Esophagus muscularis mucosa (tissue), 4 donors: Measurements from ENCODE around the gene HIVEP1. TPM values are rescaled to one million over a fixed set of nuclear protein-coding genes. Genes with fewer than 3 reads are reported as not detected.
A peak's percentile ranks its signal among the peaks of the same experiment; 100 is the strongest.

ENCODE experiments used
- DNase-seq: peaks from one replicate; pipeline ENCODE4 v3.0.0-alpha.2; 2017; ENCODE audit errors: extremely low spot score
- H3K27ac ChIP-seq, 4 donors: fragments of 200-600 bp; sonication (generic); replicated peaks in 1 of 4; 1 replicate in 3 of 4; 2 replicates in 1 of 4; pipeline ENCODE4 v1.5.1; 2016 to 2019; ENCODE audit warnings: mild to moderate bottlenecking in 1 of 4
- H3K27me3 ChIP-seq, 4 donors: fragments of 200-600 bp; sonication (generic); one replicate each; pipeline versions ENCODE4 v1.5.1 to v1.6.0; 2016 to 2019
- H3K36me3 ChIP-seq, 4 donors: fragments of 200-600 bp; sonication (generic); one replicate each; pipeline ENCODE4 v1.5.1; 2016 to 2019
- H3K4me1 ChIP-seq, 4 donors: fragments of 200-600 bp; sonication (generic); one replicate each; pipeline ENCODE4 v1.5.1; 2016 to 2019
- H3K4me3 ChIP-seq, 4 donors: fragments of 200-600 bp; sonication (generic); 1 replicate in 2 of 4; 2 replicates in 2 of 4; pipeline ENCODE4 v1.5.1; 2016 to 2019; ENCODE audit warnings: mild to moderate bottlenecking in 4 of 4, moderate library complexity in 1 of 4
- H3K9me3 ChIP-seq, 4 donors: fragments of 200-600 bp; sonication (generic); 1 replicate in 3 of 4; 2 replicates in 1 of 4; pipeline ENCODE4 v1.5.1; 2016 to 2019
- EP300 ChIP-seq: sonication (generic); formaldehyde crosslinking; IDR thresholded peaks from one replicate; pipeline ENCODE4 v1.6.1; 2017; ENCODE audit warnings: antibody characterized with exemption
- POLR2A ChIP-seq: fragments of 450-650 bp; IDR thresholded peaks from one replicate; pipeline ENCODE4 v1.6.1; 2017; ENCODE audit warnings: antibody characterized with exemption, moderate library complexity, mild to moderate bottlenecking, low read depth
- POLR2AphosphoS5 ChIP-seq, 2 donors: sonication (generic); formaldehyde crosslinking; IDR thresholded peaks; one replicate each; pipeline ENCODE4 v1.6.1; 2017; ENCODE audit warnings: antibody characterized with exemption in 2 of 2
- WGBS: methylation state at CpG from one replicate; pipeline ENCODE4 v1.1.5; 2018; 5-methylcytosine and 5-hydroxymethylcytosine counted together
- intact Hi-C: fragments of 100-400 bp; cut with DNase I; formaldehyde crosslinking; loops from one replicate; pipeline ENCODE4 v1.15.1; 2023
- total RNA-seq, 4 donors: library from RNA; depleted of rRNA; stranded (reverse); fragments of >200 nt; gene quantifications; one replicate each; pipeline versions ENCODE4 v1.1.0 to v1.2.1, GENCODE V29; 2016
- TF ChIP-seq, protein P1 (sequence below), 3 experiments: fragments of 200-600 bp in 2 of 3; fragments of 450-650 bp in 1 of 3; sonication (generic) in 2 of 3; IDR thresholded peaks; one replicate each; pipeline ENCODE4 v1.5.1; 2017 to 2019; ENCODE audit warnings: antibody characterized with exemption in 3 of 3, mild to moderate bottlenecking in 2 of 3, moderate library complexity in 1 of 3

The HIVEP1 gene
- total RNA-seq, 4 donors from 2014 or later = 16.2 to 28.3 (median 25.1) TPM

DNA sequence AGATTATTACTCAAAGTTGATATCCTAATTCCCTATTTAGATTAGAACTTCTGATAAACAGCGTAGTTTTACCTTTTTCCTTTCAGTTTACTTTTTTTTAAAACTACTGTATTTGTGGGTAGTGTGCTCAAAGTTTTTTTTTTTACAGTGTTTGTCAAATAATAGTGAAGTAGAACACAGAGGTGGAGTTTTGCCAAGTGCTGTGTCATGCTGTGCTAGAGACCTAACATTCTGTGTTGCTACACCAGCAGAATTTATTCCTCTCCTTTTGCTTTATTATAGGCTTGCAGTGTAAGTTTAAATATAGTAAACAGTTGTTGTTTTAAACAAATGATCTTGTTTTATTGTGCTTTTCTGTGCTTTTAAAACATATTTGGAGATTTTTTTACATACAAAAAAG lies 125.4 kb downstream of the HIVEP1 start:
- Histone ChIP-seq H3K9me3 (no peaks in the 10 kb centered on the region), H3K27me3 (no peaks in the 10 kb centered on the region), H3K4me3 (no peak overlapping the region), H3K4me1 (peaks cover 0 to 11% (median 9%) of the 10 kb centered on the region in 4 donors), H3K27ac (no peak overlapping the region), H3K36me3 (peaks cover 0 to 32% (median 23%) of the 10 kb centered on the region in 4 donors)
- DNase-seq = no peak
- no peak for TF ChIP-seq POLR2AphosphoS5 (IDR thresholded peaks at IDR 0.05)
- TF ChIP-seq, protein P1, sequence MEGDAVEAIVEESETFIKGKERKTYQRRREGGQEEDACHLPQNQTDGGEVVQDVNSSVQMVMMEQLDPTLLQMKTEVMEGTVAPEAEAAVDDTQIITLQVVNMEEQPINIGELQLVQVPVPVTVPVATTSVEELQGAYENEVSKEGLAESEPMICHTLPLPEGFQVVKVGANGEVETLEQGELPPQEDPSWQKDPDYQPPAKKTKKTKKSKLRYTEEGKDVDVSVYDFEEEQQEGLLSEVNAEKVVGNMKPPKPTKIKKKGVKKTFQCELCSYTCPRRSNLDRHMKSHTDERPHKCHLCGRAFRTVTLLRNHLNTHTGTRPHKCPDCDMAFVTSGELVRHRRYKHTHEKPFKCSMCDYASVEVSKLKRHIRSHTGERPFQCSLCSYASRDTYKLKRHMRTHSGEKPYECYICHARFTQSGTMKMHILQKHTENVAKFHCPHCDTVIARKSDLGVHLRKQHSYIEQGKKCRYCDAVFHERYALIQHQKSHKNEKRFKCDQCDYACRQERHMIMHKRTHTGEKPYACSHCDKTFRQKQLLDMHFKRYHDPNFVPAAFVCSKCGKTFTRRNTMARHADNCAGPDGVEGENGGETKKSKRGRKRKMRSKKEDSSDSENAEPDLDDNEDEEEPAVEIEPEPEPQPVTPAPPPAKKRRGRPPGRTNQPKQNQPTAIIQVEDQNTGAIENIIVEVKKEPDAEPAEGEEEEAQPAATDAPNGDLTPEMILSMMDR (IDR thresholded peaks at IDR 0.05) = no peak
- TF ChIP-seq POLR2A = no peak
- no peak for TF ChIP-seq EP300
- WGBS = 88% methylated on average over 1 of the region's 1 CpG
- intact Hi-C loops = no loop called here

DNA sequence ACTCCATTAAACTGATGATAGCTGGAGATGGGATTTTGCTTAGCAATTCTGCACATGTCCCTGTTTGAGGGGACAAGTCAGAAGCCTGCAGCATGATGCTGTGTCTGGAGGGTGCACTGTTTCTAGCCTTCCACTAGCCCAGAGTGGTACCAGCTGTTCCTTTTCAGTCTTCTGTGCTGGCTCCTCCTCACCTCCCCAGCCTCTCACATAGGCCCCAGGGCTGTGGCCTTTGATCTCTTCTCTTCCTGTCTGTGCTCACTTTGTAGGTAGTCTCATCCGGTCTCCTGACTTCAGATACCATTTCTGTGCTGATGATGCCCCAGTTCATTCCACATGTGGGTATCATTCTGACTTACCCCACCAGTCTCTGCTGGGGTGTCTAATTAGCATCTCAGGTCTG lies 126.3 kb downstream of the HIVEP1 start:
- Histone ChIP-seq H3K36me3 (peaks cover 0 to 32% (median 23%) of the 10 kb centered on the region in 4 donors), H3K27me3 (no peaks in the 10 kb centered on the region), H3K9me3 (no peaks in the 10 kb centered on the region), H3K4me1 (peaks cover 0 to 11% (median 9%) of the 10 kb centered on the region in 4 donors), H3K4me3 (no peak overlapping the region), H3K27ac (no peak overlapping the region)
- 94% methylated on average over 1 of the region's 1 CpG for WGBS
- no peak for DNase-seq
- TF ChIP-seq EP300 = no peak
- no peak for TF ChIP-seq POLR2A
- TF ChIP-seq, protein P1 (IDR thresholded peaks at IDR 0.05) = no peak
- no peak for TF ChIP-seq POLR2AphosphoS5 (IDR thresholded peaks at IDR 0.05)
- intact Hi-C loops = no loop called here

DNA sequence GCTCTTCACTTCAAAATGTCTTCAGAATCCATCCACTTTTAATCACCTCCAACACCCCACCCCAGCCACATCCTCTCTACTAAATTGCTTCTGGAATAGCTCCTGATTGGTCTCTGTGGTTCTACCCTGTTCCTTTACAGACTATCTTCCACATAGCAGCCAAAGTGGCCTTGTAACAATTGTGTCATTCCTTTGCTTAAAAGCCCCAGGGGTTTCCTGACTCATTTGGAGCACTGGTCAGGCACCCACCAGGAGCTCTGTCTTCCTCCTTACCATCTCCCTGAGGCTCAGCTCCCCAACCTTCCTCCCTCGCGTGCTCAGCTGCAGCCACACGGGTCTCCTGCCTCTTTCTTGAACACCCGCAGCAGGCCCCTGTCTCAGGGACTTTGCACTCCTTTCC lies 126.8 kb downstream of the HIVEP1 start:
- peaks cover 0 to 32% (median 23%) of the 10 kb centered on the region in 4 donors for H3K36me3 ChIP-seq
- intact Hi-C loops = no loop called here
- peaks cover 0 to 11% (median 9%) of the 10 kb centered on the region in 4 donors for H3K4me1 ChIP-seq
- no peak overlapping the region for H3K4me3 ChIP-seq
- DNase-seq = no peak
- H3K27me3 ChIP-seq = no peaks in the 10 kb centered on the region
- TF ChIP-seq POLR2AphosphoS5 (IDR thresholded peaks at IDR 0.05) (no peak), POLR2A (no peak), EP300 (no peak)
- TF ChIP-seq, protein P1 (IDR thresholded peaks at IDR 0.05) = no peak
- no peak overlapping the region for H3K27ac ChIP-seq
- 98% methylated on average over 4 of the region's 4 CpGs for WGBS
- no peaks in the 10 kb centered on the region for H3K9me3 ChIP-seq

DNA sequence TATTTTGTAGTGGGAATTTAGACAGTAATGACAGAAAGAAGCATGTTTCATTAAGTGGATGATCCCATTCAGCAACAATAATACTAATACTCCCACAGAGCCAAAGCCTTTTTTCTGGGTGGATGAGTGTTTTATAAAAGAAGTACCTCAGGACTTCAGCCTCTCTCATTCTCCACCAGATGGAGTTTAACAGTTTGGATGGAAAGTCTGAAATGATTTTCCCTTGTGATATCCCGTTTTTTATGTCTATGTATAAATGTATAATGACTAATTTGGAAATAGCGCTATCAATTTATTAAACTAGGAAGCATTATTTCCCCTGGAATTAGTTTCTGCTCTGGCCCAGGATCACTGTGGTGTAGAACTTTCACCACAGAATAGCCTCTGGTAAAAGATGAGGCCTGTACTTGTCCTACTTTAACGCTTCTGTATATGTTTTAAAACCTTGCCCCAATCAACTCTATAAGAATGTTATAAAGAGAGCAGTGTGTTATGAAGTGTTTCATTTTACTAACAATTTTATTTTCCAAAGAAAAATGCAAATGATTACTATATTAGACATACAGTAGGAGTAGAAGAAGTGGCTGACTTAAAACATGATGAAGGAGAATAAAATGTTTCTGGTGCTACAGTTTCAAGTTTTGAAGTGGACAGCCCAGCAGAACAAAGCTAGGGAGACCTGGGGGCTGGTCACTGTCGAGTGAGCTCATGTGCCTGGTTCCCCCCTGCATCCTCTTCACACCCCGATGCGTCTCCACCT lies 135.6 kb downstream of the HIVEP1 start:
- Histone ChIP-seq H3K4me1 (peaks cover 0 to 3% (median 0%) of the 10 kb centered on the region in 4 donors), H3K4me3 (no peak overlapping the region), H3K36me3 (peaks cover 0 to 7% (median 0%) of the 10 kb centered on the region in 4 donors), H3K9me3 (no peaks in the 10 kb centered on the region), H3K27me3 (no peaks in the 10 kb centered on the region), H3K27ac (no peak overlapping the region)
- TF ChIP-seq, protein P1 (IDR thresholded peaks at IDR 0.05) = peak in 1 of 3 experiments; percentile 6
- TF ChIP-seq POLR2A = no peak
- DNase-seq = no peak
- 77% methylated on average over 6 of the region's 6 CpGs for WGBS
- intact Hi-C loops = no loop called here
